A172 (cell line): ENCODE measurements around the gene C1orf198. TPM values are rescaled to one million over a fixed set of nuclear protein-coding genes. Genes with fewer than 3 reads are reported as not detected.
"Not testable (repeated sequence)": the region's sequence is repeated elsewhere in the genome, so short reads cannot be mapped to it uniquely, and the experiment has no call there.

Experiments
- DNase-seq: peaks from one replicate; pipeline ENCODE4 v3.0.0-alpha.2; 2015; ENCODE audit warnings: low spot score
- total RNA-seq: library from RNA; depleted of rRNA; stranded (reverse); fragments of >200 nt; shearing (Covaris generic); gene quantifications from 2 replicates; pipeline ENCODE4 v1.2.3, GENCODE V29; 2014

The C1orf198 gene
- total RNA-seq, 1 experiment from 2014 or later = 42.9 TPM

- DNase-seq = no peak
Measured at GRCh38 chr1:230860617-230861384, 7.5 kb downstream of the C1orf198 start.

GRCh38 chr1:230858918-230859729 is 9.2 kb downstream of the C1orf198 start:
- peak; percentile 55 for DNase-seq

- no peak for DNase-seq
Measured at GRCh38 chr1:230858236-230858820, 10.0 kb downstream of the C1orf198 start.

- no peak for DNase-seq
Measured at GRCh38 chr1:230857822-230858221, 10.5 kb downstream of the C1orf198 start.

GRCh38 chr1:230857077-230857476 is 11.2 kb downstream of the C1orf198 start:
- no peak for DNase-seq

GRCh38 chr1:230855886-230856285 is 12.4 kb downstream of the C1orf198 start:
- no peak for DNase-seq

- DNase-seq = no peak
Measured at GRCh38 chr1:230854423-230854822, 13.9 kb downstream of the C1orf198 start.

- DNase-seq = no peak
Measured at GRCh38 chr1:230853731-230854130, 14.6 kb downstream of the C1orf198 start.

GRCh38 chr1:230852959-230853358 is 15.4 kb downstream of the C1orf198 start:
- no peak for DNase-seq

- DNase-seq = peak; percentile 38
Measured at GRCh38 chr1:230851291-230851691, 17.0 kb downstream of the C1orf198 start.

- no peak for DNase-seq
Measured at GRCh38 chr1:230850547-230850946, 17.8 kb downstream of the C1orf198 start.

- DNase-seq = peak; percentile 96
Measured at GRCh38 chr1:230849451-230850224, 18.7 kb downstream of the C1orf198 start.

GRCh38 chr1:230848235-230848634 is 20.1 kb downstream of the C1orf198 start:
- DNase-seq = no peak

- DNase-seq = not testable (repeated sequence)
Measured at GRCh38 chr1:230845184-230845583, 23.1 kb downstream of the C1orf198 start.

- no peak for DNase-seq
Measured at GRCh38 chr1:230844561-230844960, 23.8 kb downstream of the C1orf198 start.

GRCh38 chr1:230843503-230844309 is 24.6 kb downstream of the C1orf198 start:
- no peak for DNase-seq

GRCh38 chr1:230842801-230843200 is 25.5 kb downstream of the C1orf198 start:
- DNase-seq = no peak

- no peak for DNase-seq
Measured at GRCh38 chr1:230839173-230839572, 29.1 kb downstream of the C1orf198 start.

GRCh38 chr1:230836793-230837192 is 31.5 kb downstream of the C1orf198 start:
- DNase-seq = no peak

GRCh38 chr1:230836347-230836746 is 32.0 kb downstream of the C1orf198 start:
- DNase-seq = no peak

- DNase-seq = no peak
Measured at GRCh38 chr1:230834292-230834691, 34.0 kb downstream of the C1orf198 start.
